Measurements from ENCODE around the gene FAM98C. TPM values are rescaled to one million over a fixed set of nuclear protein-coding genes. Genes with fewer than 3 reads are reported as not detected.
A peak's percentile ranks its signal among the peaks of the same experiment; 100 is the strongest.
"Not testable (repeated sequence)": the region's sequence is repeated elsewhere in the genome, so short reads cannot be mapped to it uniquely, and the experiment has no call there.

FAM98C gene
- total and polyA plus RNA-seq, 10 donors, result 18.0 to 27.4 (median 25.2) TPM

DNA sequence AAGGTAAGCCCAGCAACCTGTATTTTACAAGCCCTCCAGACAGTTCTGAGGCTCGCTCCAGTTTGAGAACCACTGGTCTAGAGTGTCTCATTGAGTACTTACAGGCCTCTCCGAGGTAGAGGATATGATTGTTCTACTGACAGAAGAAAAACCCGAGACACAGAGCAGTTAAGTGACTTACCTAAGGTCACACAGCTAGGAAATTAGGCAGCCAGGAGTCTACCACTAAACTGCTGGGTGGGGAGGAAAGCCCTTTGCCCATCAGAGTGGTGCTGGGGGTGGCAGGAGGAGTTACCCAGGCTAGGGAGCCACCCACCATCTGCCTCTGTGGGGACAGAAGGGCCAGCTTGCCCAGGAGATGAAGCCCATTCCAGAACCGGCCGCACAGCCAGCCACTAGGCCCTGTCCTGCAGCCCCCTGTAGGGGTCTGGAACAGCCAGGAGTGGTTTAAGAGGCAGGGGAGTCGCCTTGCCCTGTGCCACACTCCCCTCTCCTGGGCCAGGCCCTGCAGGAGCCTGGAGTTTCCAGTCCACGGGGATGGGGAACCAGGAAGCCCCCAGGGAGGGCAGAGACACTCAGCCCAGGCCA lies 22.4 kb downstream of the FAM98C start:
- TF ChIP-seq POLR2A (IDR thresholded peaks at IDR 0.05) (no peak), POLR2AphosphoS5 (IDR thresholded peaks at IDR 0.05) (no peak)
- TF ChIP-seq, protein P1, sequence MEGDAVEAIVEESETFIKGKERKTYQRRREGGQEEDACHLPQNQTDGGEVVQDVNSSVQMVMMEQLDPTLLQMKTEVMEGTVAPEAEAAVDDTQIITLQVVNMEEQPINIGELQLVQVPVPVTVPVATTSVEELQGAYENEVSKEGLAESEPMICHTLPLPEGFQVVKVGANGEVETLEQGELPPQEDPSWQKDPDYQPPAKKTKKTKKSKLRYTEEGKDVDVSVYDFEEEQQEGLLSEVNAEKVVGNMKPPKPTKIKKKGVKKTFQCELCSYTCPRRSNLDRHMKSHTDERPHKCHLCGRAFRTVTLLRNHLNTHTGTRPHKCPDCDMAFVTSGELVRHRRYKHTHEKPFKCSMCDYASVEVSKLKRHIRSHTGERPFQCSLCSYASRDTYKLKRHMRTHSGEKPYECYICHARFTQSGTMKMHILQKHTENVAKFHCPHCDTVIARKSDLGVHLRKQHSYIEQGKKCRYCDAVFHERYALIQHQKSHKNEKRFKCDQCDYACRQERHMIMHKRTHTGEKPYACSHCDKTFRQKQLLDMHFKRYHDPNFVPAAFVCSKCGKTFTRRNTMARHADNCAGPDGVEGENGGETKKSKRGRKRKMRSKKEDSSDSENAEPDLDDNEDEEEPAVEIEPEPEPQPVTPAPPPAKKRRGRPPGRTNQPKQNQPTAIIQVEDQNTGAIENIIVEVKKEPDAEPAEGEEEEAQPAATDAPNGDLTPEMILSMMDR (IDR thresholded peaks at IDR 0.05 in 8 of 11, conservative IDR thresholded peaks at IDR 0.05 in 3 of 11), result no peak
- H3K27me3 ChIP-seq (replicated peaks in 1 of 7), result peaks cover 0 to 8% (median 0%) of the 10 kb centered on the region in 7 donors
- peaks cover 0 to 51% (median 12%) of the 10 kb centered on the region in 6 donors for H3K4me1 ChIP-seq
- H3K9me3 ChIP-seq, result no peaks in the 10 kb centered on the region
- H3K27ac ChIP-seq, result peak overlapping the region in 6 of 8 donors; percentile 58 to 93 (median 70)
- no peak for DNase-seq
- intact Hi-C loops (cut with DNase I; ENCODE audit: low total_unique reads), result no loop called here
- H3K36me3 ChIP-seq, result peaks cover 0 to 23% (median 0%) of the 10 kb centered on the region in 6 donors
- 68 to 85% (median 75%) methylated on average over 3 to 7 of the region's 7 CpGs for WGBS, 5 donors
- peak overlapping the region in 7 of 8 donors; percentile 29 to 59 (median 43) for H3K4me3 ChIP-seq

DNA sequence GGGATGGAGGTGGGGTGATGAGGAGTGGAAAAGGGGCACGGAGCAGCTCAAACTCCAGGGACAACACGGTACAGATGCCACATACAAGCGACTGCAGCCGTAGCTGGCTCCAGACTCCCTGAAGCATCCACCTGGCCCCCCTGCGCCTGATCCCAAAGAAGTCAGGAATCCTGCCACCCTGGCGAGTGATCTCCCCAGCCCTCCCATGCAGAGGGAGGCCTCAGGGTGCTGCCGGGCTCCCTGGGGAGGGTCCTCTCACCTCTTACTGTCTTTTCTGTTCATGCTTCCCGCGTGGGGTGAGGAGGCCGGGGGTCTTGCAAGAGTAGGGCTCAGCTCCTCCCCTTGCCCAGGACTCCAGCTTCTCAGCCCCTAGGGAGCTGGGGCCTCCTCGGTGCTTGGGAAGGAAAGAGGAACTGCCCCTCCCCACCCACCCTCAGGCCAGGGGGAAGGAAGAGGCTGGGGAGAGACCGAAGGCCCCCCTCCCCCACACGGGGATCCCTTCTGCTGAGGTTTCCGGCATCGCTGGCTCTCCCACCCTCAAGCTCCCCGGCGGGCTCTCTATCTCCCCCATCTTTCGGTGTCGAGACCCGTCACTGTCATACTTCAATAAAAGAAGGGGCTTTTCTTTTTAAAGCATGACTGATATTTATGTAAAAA lies 23.0 kb downstream of the FAM98C start, which contains the start of gene RASGRP4:
Gene RASGRP4 (minus strand): TSS at position 410 of the 657 bp plus-strand sequence. CDS start 128 bp downstream, at position 282.
- TF ChIP-seq POLR2AphosphoS5 (IDR thresholded peaks at IDR 0.05) (peak in 1 of 3 donors; percentile 43), POLR2A (IDR thresholded peaks at IDR 0.05) (no peak)
- TF ChIP-seq, protein P1 (IDR thresholded peaks at IDR 0.05 in 8 of 11, conservative IDR thresholded peaks at IDR 0.05 in 3 of 11), result no peak
- peaks cover 0 to 10% (median 0%) of the 10 kb centered on the region in 7 donors for H3K27me3 ChIP-seq (replicated peaks in 1 of 7)
- DNase-seq, result peak; percentile 89
- H3K36me3 ChIP-seq, result peaks cover 0 to 17% (median 0%) of the 10 kb centered on the region in 6 donors
- H3K4me3 ChIP-seq, result peak within 1 kb of the TSS; percentile 4 to 59 (median 40)
- H3K4me1 ChIP-seq, result peaks cover 0 to 50% (median 12%) of the 10 kb centered on the region in 6 donors
- H3K9me3 ChIP-seq, result no peaks in the 10 kb centered on the region
- intact Hi-C loops (cut with DNase I; ENCODE audit: low total_unique reads), result no loop called here
- peak within 1 kb of the TSS in 6 of 8 donors; percentile 58 to 93 (median 70) for H3K27ac ChIP-seq
- WGBS, 5 donors, result 11 to 23% (median 14%) methylated on average over 18 to 20 of the region's 20 CpGs

DNA sequence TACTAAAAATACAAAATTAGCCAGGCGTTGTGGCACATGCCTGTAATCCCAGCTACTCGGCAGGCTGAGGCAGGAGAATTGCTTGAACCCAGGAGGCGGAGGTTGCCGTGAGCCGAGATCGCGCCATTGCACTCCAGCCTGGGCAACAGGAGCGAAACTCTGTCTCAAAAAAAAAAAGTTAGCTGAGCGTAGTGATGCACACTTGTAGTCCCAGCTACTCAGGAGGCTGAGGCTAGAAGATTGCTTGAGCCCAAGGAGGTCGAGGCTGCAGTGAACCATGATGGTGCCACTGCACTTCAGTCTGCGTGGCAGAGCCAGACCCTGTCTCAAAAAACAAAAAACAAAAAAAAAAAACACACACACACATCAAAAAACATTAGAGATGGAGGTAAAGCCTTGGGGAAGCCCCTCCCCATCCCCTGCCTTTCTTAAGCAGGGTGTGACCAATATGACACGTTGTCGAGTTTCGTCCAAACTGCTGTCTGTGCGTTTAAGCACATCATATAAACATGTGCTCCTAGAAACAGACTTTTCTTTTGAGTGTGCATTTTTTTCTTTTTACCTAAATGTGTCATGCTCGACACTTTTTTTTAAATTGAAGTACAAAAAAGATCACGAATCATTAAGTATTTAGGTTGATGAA lies 24.3 kb downstream of the FAM98C start:
- Histone ChIP-seq H3K27me3 (replicated peaks in 1 of 7) (peaks cover 0 to 18% (median 0%) of the 10 kb centered on the region in 7 donors), H3K4me1 (peaks cover 0 to 41% (median 12%) of the 10 kb centered on the region in 6 donors)
- H3K27ac ChIP-seq; H3K4me3 ChIP-seq; H3K9me3 ChIP-seq; DNase-seq; intact Hi-C loops (cut with DNase I; ENCODE audit: low total_unique reads); H3K36me3 ChIP-seq: not testable (repeated sequence)
- 57 to 78% (median 61%) methylated on average over 12 to 17 of the region's 17 CpGs for WGBS, 5 donors

DNA sequence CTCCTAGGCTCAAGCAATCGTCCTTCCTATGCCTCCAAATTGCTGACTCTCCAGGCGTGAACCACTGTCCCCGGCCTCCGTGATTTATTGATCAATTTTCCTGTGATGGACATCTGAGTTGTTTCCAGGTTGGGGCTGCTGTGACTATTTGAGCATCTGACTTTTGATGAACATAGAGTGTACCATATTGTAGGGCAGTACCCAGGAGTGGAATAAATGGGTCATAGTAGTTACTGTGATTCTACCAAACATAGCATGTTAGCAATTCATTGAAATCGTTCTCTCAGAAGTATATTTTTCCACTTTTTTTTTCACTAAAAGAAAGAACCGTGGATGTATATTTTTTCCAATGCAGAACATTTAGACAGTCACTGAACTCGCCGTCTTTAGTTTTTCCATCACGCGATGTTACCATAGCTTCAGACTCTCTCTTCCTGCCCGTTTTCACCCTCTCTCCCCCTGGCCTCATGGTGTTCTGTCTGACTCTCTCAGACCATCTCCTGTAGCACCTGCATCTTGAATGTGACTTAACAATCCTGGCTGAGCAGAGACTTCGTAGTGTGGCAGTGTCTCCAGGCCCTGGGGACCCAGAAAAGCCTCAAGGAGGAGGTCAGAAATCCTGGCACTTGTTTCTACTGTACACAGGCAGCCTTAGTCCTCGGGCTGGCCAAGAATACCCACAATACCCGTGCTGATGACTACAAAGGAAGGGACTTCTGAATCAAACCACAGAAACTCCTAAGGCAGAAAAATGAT lies 26.3 kb downstream of the FAM98C start:
- H3K27ac ChIP-seq, result no peak overlapping the region
- no peaks in the 10 kb centered on the region for H3K9me3 ChIP-seq
- WGBS, 5 donors, result 58 to 67% (median 58%) methylated on average over 14 of the region's 14 CpGs
- no peaks in the 10 kb centered on the region for H3K36me3 ChIP-seq
- no peak overlapping the region for H3K4me3 ChIP-seq
- intact Hi-C loops (cut with DNase I; ENCODE audit: low total_unique reads), result no loop called here
- peaks cover 0 to 33% (median 16%) of the 10 kb centered on the region in 7 donors for H3K27me3 ChIP-seq (replicated peaks in 1 of 7)
- TF ChIP-seq, protein P1 (IDR thresholded peaks at IDR 0.05 in 8 of 11, conservative IDR thresholded peaks at IDR 0.05 in 3 of 11), result no peak
- TF ChIP-seq POLR2AphosphoS5 (IDR thresholded peaks at IDR 0.05) (no peak), POLR2A (IDR thresholded peaks at IDR 0.05) (no peak)
- DNase-seq, result no peak
- peaks cover 0 to 35% (median 19%) of the 10 kb centered on the region in 6 donors for H3K4me1 ChIP-seq

All from spleen (tissue), 11 donors.